Endothelial cell of umbilical vein (primary cell): Measurements from ENCODE around the gene FAM187B.

ENCODE experiments used
- POLR2A ChIP-seq: IDR thresholded peaks from 2 replicates; pipeline ENCODE4 v1.6.1; 2012; ENCODE audit warnings: low read depth, mild to moderate bottlenecking, control low read depth, low read length
- TF ChIP-seq, protein P1 (sequence below), 2 donors: IDR thresholded peaks; 1 replicate in 1 of 2; 2 replicates in 1 of 2; pipeline ENCODE4 v1.5.1; 2011; ENCODE audit warnings: low read length in 2 of 2, mild to moderate bottlenecking in 2 of 2, moderate library complexity in 2 of 2, control low read depth in 1 of 2, inconsistent platforms in 1 of 2, low read depth in 1 of 2; ENCODE audit not compliant: insufficient read depth in 1 of 2; ENCODE audit errors: extremely low read depth in 1 of 2

DNA sequence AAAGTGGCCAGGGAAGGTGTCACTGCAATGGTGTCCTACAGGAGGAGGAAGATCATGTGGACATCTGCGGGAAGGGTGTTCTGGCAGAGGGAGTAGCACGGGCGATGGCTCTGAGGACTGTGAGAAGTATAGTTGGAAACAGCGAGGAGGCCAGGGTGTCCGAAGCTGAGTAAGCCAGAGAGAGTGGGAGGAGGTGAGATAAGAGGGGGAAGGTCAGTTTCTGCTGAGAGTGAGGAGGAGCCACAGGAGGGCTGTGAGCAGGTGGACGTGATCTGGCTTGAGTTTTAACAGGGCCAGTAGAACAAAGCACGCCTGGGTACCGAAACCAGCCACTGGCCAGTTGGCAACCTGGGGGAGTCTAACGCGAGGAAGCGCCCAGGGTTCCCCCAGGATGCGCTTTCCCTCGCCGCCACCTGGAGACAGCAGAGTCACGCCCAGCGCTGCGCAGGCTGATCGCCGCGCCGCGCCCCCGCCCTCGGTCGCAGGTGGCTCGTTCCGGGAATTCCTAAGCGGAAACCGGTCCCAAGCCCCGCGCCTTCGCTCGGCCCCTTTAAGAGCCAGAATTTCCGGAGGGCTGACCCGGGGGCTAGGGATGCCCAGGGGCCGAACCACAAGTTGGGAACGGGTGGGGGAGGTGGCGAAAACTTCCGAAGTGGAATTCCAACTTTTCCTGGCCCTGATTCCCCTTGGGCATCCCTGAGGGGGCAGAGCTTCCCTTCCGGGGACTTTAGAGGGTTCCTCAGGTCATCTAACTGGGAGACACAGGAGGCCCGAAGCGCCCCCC lies 19.2 kb upstream of the FAM187B start:
- TF ChIP-seq POLR2A, result no peak
- TF ChIP-seq, protein P1, sequence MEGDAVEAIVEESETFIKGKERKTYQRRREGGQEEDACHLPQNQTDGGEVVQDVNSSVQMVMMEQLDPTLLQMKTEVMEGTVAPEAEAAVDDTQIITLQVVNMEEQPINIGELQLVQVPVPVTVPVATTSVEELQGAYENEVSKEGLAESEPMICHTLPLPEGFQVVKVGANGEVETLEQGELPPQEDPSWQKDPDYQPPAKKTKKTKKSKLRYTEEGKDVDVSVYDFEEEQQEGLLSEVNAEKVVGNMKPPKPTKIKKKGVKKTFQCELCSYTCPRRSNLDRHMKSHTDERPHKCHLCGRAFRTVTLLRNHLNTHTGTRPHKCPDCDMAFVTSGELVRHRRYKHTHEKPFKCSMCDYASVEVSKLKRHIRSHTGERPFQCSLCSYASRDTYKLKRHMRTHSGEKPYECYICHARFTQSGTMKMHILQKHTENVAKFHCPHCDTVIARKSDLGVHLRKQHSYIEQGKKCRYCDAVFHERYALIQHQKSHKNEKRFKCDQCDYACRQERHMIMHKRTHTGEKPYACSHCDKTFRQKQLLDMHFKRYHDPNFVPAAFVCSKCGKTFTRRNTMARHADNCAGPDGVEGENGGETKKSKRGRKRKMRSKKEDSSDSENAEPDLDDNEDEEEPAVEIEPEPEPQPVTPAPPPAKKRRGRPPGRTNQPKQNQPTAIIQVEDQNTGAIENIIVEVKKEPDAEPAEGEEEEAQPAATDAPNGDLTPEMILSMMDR (IDR thresholded peaks at IDR 0.05; ENCODE audit: extremely low read depth in 1 of 2, insufficient read depth in 1 of 2, low read depth in 1 of 2, low read length in 2 of 2), result peak in 1 of 2 donors; percentile 11
